ENCODE data around the gene FBXO46.
A peak's percentile ranks its signal among the peaks of the same experiment; 100 is the strongest.

Gene FBXO46, protein sequence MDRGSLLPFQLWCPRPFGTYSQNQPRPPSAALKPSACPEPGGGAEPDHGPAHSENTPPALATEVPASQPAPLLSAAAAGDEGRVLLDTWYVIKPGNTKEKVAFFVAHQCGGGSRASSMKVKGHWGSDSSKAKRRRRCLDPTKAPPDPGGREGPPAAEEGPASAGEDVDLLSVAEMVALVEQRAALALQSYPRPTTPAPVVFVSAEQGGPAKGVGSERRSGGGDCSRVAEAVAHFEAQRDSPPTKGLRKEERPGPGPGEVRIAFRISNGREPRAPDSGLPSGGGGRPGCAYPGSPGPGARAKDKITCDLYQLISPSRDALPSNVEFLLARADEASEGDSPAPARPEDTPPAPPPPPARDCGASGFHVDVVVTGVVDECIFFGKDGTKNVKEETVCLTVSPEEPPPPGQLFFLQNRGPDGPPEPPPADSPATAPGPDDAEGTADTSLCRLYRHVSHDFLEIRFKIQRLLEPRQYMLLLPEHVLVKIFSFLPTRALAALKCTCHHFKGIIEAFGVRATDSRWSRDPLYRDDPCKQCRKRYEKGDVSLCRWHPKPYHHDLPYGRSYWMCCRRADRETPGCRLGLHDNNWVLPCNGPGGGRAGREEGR

DNA sequence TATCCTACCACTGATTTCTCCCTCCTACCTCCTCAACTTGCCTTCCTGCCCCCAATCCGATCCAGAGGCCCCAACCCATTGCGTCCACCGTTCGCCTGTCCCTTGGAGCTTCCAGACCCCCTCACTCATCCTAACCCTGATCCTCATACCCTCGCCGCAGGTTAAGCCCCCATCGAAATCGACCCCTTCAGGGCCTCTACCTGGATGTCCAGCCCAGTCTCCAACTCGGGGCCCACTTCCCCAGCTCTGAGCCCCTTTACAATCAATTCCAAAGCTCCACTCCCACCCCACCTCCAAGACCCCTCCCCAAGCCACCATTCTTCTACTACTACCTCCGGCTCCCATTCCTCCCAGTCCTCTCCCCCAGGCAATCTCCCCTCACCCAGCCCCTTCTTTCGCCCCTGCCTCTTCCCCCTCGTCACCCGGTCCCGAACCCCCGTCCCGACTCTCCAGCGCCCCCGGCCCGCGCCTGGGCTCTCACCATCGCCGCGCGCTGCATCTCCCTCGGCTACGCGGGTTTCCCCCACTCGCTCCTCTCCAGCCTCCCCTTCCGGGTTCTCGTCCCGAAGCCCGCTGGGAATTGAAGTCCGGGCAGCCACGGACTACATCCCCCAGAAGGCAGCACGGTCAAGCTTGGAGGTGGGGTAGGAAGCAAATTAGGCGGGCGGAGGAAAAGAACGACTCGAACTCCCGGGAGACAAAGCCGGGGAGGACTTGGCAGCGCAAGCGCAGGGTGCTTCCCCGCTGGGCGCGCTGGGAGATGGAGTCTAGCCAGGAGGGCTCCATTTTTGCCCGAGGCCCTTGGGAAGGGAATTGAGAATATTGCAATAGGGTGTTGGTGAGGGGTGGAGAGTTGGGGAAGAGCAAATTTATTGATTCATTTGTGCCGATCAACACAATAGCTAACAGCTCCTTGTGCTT lies at the start of gene FBXO46:
TSS of gene FBXO46 (minus strand) at position 529 of the 921 bp plus-strand sequence. CDS start 17,401 bp downstream, outside the sequence.
- peak; percentile 98 for DNase-seq (ENCODE audit: low read depth)

DNA sequence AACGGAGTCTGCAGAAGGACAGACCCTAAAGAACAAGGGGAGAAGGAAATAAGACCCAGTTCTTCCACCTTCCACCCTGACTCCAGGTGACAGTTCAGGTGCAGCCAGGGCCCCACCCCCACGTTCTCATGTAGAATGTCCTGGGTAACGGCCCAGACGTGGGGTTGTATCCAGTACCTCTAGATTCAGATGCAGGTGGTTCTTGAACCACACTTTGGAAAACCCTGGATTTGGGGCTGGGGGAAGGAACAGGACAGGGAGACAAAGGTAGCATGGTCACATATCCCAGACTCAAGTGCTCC lies 49.4 kb upstream of the FBXO46 start:
- no peak for DNase-seq (ENCODE audit: low read depth)

DNA sequence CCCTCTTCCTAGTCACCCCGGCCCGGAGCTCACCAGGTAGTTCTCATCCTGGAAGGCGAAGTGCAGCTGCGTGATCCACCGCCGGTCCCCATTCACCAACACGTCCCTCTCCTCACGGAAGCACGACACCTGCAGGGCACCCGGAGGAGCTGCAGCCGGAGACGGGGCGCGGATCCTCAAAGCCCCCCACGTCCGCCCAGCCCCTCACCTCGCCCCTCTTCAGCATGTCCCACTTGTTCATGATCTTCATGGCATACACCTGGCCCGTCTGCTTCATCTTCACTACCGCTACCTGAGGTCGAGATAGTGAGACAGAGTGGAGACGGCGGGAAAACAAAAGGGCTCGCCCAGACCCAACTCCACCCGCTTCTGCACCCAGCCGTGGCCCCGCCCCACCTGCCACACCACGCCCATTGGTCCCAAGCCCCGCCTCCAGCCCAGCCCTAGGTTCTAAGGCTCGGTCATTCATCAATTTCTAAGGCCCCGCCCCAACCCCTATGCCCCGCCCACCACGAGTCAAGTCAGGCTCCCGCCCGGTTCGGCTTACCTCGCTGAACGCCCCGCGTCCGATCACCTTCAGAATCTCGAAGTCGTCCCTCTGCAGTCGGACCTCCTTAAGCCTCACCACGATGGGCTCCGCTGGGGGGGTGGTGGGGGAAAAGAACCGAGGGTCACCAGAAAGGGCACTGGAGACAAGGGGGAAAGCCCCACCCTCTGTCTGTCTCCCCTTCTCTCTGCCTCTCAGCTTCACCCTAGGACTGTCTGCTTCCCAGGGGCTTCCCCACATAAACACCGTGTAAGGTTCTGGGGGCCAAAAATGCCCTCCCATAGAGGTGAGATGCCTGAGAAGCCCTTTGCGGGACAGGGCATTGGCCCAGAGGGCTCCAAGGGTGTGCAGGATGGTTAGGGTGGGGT lies 48.8 kb upstream of the FBXO46 start:
- DNase-seq (ENCODE audit: low read depth) = peak; percentile 54

DNA sequence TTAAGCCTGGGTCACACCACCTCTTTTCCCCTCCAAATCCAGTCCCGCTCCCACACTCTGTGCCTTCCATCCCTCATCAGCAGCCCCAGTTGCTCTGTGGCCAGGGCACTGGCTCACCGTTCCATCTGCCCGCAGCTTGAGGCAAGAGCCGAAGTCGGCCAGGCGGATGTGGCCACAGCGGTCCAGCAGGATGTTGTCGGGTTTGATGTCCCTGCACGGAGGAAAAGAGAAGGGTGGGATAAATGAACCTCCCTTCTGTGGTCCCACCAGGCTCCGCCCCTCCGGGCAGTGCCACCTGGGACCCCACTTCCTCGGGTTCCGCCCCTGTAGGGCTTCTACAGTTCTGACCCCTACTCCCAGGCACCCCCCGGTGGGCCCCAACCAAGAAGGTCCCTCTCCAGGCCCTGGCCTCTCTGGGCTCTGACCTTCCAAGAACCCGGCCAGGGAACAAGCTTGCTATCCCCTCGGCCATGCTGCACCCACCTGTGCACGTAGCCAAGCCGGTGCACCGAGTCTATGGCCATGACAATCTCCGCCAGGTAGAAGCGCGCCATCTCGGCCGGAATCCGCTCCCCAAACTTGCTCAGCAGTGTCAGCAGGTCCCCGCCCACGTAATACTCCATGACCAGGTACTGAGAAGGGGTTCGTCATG lies 47.4 kb upstream of the FBXO46 start:
- no peak for DNase-seq (ENCODE audit: low read depth)

DNA sequence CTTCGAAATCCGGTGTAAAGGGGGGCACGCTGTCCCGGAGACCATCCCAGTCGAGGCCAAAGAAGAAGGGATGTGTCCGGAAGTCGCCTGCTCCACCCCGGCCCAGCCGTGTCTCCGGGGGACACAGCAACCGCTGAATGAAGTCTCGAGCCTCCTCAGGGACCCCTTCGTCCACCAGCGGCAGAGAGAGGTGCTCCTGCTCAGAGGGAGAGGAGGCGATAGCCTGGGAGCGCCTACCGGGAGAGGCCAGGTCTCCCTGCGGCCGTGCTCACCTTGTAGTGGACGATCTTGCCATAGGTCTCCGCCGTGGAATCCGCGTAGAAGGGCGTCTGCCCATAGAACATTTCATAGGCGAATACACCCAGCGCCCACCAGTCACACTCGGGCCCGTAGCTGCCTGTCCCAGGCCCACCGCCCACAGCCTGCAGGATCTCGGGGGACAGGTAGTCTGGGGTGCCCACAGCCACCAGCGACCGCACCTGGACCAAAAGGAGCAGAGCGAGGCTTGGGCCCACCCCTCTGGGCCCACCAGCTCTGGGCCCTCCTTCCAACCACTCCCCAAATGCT lies 46.8 kb upstream of the FBXO46 start:
- no peak for DNase-seq (ENCODE audit: low read depth)

DNA sequence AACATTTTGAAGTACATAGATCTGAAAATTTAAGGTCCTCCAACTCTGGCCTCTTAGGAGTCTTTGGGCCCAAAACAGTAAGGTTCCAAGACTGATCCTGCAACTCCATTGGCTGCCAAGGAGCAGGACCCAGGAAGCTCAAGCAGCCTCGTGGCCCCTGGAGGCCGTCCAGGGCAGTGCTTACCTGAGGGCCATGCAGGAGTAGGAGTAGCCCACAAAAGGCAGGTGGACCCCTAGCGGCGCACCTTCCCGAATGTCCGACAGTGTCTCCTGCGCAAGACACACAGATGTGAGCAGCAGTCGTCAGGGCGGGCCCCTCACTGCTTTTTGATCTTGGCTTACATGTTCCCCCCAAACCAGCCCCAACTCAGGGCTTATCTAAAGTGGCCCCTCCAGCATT lies 44.1 kb upstream of the FBXO46 start:
- no peak for DNase-seq (ENCODE audit: low read depth)

DNA sequence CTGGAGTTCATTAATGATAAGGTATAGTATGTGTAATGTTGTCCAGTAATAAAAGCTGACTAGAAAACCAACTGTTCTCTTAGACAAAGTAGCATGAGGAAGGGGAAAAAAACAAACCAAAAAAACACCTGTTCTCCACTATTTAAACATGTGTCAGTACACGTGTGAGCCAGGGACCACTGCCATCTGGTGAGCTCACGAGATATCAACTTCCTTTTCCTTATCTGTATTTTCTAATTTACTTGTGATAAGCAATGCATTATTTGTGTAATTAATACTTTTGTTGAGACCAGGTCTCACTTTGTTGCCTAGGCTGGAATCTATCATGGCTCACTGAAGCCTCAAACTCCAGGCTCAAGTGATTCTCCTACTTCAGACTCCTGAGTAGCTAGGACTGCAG lies 42.7 kb upstream of the FBXO46 start:
- no peak for DNase-seq (ENCODE audit: low read depth)

DNA sequence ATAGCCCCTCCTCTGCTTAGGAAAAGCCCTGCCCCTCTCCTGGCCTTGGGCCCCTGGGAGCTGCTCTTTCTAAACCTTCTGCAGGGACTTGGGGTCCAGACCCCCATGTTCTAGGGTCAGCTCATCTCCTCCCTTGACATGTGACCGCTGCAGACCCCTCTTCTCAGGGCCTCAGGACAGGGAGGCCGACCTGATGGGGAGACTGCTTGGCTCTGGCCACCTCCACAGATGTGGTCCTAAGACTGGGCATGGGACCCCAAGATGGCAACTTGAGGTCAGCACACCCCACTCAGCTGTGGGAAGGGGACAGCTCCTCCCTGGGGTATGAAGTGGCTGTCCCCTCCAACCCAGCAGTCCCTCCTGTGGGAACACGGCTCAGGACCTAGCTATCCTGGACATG lies 42.2 kb upstream of the FBXO46 start:
- no peak for DNase-seq (ENCODE audit: low read depth)

DNA sequence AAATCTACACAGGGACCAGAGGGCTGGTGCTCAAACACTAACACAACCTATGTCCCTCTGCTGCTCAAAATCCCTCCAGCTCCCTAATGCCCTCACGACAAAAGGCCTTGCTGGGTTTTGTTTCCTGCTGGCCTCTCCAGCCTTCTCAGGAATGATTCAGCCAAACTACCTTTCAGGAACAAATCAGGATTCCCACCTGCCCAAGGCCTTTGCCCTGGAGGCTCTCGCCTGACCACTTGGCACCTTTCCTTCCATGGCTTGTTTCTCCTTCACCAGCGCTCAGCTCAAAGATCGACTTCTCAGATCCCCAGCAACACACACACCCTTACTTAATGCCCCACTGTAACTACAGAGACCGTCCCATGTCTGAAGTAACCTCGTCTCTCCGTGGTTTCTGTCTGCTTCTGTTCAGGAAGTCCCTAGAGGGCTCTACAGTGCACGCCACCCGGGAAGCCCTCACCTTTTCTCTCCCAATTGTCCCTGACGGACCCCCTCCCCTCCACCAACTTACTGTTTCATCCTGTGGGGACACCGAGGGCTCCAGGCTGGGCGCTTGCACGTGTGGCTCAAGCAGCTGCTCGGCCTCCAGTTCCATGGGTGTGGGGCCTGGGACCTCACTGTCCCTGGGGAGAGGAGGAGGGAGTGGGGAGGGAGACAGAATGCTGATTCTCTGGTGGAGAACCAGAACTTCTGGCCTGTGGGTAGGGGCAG lies 41.6 kb upstream of the FBXO46 start:
- DNase-seq (ENCODE audit: low read depth) = no peak

DNA sequence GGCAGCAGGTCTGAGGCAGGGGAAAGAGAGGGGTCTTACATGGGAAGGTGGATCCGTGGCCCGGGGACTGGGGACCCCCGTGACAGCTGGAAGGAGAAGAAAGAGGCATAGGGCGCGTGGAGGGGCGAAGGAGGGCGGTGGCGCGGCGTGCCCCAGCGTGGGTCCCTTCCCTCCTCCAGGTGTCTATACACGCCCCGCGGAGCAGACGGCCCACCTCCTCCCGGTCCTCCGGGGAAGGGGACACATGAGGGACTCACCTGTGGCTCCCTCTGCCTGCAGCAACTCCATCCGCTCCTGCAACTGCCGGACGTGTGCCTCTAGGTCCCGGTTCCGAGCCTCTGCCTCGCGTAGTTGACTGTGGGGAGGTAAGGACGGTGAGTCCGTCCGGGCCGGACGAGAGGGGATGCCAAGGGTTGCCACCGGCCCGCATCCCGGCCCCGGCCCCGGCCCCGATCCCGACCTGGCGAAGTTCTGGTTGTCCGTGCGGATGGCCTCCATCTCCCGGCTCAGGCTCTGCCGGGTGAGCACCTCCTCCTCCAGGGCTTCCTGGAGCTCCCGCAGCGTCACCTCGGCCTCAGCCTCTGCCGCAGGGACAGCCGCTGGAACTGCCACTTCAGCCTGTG lies 40.7 kb upstream of the FBXO46 start:
- no peak for DNase-seq (ENCODE audit: low read depth)

DNA sequence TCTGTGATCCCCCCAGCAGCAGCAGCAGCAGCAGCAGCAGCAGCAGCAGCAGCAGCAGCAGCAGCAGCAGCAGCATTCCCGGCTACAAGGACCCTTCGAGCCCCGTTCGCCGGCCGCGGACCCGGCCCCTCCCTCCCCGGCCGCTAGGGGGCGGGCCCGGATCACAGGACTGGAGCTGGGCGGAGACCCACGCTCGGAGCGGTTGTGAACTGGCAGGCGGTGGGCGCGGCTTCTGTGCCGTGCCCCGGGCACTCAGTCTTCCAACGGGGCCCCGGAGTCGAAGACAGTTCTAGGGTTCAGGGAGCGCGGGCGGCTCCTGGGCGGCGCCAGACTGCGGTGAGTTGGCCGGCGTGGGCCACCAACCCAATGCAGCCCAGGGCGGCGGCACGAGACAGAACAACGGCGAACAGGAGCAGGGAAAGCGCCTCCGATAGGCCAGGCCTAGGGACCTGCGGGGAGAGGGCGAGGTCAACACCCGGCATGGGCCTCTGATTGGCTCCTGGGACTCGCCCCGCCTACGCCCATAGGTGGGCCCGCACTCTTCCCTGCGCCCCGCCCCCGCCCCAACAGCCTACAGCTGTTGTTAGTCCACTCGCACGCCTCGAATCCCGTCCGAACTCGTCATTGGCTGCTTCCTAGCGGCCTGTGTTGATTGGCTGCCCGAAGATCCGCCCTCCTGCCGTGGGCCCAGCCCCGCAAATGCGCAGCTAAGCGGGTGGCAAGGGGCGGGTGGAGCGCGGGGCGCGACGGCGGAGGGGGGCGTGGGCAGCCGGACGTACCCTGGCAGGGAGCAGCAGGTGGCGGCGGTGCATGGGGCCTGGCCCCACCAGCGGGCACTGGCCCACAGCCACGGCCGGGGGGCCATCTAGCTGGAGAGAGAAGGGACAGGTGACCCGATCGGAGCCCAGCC lies 39.8 kb upstream of the FBXO46 start:
- DNase-seq (ENCODE audit: low read depth) = peak; percentile 96

DNA sequence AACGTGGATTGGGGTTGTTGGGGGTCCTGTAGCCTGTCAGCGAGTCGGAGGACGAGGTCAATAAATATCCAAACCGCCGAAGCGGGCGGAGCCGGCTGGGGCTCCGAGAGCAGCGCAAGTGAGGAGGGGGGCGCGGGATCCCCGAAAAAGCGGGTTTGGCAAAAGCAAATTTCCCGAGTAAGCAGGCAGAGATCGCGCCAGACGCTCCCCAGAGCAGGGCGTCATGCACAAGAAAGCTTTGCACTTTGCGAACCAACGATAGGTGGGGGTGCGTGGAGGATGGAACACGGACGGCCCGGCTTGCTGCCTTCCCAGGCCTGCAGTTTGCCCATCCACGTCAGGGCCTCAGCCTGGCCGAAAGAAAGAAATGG lies 39.1 kb upstream of the FBXO46 start:
- peak; percentile 52 for DNase-seq (ENCODE audit: low read depth)

DNA sequence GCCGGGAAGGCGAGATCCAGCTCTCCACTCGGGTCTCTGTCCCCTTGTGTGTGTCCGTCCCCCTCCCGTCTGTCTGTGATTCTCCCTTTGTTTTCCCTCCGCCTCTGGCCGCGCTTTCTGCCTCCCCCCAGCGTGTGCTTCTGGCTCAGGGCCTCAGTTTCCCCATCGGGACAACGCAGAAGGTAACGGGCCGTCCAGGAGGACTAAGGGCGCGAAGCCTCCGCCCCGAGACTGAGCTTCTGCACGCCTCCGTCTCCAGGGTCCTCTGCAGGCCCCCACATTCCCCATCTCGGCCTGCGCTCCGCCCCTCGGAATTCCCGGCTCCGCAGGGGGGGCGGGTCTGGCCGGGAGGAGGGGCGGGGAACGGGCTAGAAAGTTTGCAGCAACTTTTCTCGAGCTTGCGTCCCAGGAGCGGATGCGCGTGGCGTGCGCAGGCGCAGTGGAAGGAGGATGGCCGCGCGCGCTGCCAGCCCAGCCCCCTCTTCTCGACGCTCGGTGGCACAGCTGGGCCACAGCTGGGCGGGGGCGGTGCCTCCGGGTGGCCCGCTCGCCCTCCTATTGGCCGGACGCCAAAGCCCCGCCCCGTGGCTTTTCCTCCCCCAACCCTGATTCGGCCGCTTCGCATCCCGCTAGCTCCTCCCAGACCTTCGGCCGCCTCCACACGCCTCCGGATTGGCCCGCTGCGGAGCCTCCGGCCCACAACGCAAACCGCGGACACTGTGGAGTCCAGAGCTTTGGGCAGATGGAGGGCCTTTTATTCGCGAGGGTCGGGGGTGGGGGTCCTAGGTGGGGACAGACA lies 38.5 kb upstream of the FBXO46 start, which contains the start of gene SIX5:
TSS of gene SIX5 (minus strand) at position 269 of the 799 bp plus-strand sequence. CDS start 408 bp downstream, outside the sequence.
- DNase-seq (ENCODE audit: low read depth) = peak; percentile 97

DNA sequence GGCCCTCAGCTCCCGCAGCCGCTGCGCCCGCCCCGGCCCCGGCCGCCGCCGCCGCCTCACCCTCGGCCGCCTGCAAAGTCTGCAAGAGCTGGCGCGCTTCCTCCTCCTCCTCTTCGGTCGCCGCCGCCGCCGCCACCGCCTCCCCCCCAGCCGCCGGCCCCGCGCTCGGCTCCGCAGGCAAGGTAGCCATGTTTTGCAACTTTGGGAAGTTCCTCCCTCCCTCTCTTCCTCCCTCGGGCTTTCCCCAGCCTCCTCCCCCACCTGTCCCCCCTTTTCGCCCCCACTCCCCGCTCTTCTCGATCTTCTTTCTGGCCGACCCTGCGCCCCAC lies 37.9 kb upstream of the FBXO46 start:
- peak; percentile 58 for DNase-seq (ENCODE audit: low read depth)

DNA sequence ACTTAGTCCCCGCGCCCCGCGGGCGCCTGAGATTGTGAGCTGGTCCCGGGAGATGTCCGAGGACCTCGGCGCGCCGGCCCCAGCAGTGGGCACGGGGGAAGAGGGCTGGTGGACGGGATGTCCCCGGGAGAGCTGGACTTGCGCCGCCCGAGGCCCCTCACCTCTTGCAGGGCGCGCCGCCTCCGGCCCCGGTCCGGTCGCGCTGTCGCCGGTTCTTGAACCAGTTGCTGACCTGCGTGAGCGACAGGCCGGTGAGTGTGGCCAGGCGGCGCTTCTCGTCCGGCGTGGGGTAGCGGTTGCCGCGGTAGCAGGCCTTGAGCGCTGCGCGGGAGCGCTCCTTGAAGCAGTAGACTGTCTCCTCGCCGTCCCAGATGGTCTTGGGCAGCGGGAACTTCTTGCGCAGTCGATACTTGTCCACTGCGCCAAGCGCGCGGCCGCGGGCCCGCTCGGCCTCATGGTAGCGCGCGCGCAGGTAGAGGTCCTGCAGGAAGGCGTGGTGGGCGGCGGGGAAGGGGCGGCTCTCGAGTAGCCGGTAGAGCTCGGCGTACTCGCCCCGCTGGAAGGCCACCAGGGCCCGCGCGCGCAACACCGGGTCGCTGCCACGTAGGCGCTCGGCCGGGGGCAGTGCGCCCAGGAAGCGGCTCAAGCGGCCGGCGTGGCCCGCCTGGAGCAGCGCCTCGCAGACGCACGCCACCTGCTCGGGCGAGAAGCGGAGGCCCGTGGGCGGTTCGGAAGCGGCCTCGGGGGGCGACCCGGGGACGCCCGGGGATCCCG lies 37.4 kb upstream of the FBXO46 start:
- peak; percentile 70 for DNase-seq (ENCODE audit: low read depth)

DNA sequence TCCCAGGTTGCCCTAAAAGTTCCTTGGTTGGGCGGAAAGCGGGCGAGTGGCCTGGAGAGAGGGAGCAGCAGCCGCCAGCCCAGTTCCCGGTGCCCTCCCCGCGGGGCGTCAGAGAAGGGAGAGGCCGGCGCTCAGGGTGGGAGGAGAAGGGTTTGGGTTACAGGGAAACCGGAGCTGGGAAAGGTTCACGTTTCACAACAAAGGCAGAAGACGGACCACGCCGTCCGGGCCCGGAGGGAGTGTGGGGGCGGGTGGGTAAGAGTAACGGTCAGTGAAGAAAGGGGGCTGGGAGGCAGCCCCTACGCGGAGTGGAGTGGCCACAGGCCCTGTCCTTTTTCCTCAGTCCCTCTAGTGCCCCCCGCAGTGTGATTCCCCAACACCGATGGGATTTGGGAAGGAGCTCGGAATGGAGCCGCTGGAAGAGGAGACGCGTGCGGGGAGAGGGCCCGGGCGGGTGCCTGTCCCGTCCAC lies 36.7 kb upstream of the FBXO46 start:
- DNase-seq (ENCODE audit: low read depth) = peak; percentile 80

DNA sequence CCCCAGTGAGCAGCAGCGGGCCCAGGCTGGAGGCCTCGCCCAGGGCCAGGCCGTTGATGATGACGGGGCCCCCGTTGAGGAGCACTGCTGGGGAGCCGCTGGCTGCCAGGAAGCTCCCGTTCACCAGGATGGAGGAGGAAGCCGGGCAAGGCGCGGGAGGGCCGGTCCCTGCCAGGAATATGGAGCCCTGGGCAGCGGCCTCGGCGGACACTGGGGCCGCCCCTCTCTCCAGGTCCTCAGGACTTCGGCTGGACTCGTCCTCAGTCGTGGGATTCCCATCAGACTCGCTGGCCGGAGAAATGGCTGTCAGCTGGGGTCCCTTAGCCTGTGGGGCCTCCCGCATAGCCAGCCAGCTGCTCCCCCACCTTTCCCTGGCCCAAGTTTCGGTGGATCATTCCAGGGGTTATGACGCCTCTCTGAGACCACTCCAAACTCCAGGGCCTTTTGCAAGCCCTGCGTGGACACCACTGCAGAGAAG lies 36.2 kb upstream of the FBXO46 start:
- peak; percentile 45 for DNase-seq (ENCODE audit: low read depth)
